ENCODE measurements around the gene NLGN4Y.

NLGN4Y gene

GRCh38 chrY:14793104-14793503, 268.8 kb downstream of the NLGN4Y start:
- no peak for ATAC-seq
- TF ChIP-seq CSDC2 (CRISPR knock-in tag; IDR thresholded peaks at IDR 0.05), result no peak
- TF ChIP-seq ZNF565 (CRISPR knock-in tag; conservative IDR thresholded peaks at IDR 0.05; ENCODE audit: low read depth), result no peak

- no peak for TF ChIP-seq BACH2 (CRISPR knock-in tag; IDR thresholded peaks at IDR 0.05; ENCODE audit: borderline replicate concordance)
- no peak for TF ChIP-seq ZNF565 (CRISPR knock-in tag; conservative IDR thresholded peaks at IDR 0.05; ENCODE audit: low read depth)
- TF ChIP-seq, protein P1, sequence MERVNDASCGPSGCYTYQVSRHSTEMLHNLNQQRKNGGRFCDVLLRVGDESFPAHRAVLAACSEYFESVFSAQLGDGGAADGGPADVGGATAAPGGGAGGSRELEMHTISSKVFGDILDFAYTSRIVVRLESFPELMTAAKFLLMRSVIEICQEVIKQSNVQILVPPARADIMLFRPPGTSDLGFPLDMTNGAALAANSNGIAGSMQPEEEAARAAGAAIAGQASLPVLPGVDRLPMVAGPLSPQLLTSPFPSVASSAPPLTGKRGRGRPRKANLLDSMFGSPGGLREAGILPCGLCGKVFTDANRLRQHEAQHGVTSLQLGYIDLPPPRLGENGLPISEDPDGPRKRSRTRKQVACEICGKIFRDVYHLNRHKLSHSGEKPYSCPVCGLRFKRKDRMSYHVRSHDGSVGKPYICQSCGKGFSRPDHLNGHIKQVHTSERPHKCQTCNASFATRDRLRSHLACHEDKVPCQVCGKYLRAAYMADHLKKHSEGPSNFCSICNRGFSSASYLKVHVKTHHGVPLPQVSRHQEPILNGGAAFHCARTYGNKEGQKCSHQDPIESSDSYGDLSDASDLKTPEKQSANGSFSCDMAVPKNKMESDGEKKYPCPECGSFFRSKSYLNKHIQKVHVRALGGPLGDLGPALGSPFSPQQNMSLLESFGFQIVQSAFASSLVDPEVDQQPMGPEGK (CRISPR knock-in tag; IDR thresholded peaks at IDR 0.05; ENCODE audit: borderline replicate concordance), result no peak
- TF ChIP-seq, protein P2, sequence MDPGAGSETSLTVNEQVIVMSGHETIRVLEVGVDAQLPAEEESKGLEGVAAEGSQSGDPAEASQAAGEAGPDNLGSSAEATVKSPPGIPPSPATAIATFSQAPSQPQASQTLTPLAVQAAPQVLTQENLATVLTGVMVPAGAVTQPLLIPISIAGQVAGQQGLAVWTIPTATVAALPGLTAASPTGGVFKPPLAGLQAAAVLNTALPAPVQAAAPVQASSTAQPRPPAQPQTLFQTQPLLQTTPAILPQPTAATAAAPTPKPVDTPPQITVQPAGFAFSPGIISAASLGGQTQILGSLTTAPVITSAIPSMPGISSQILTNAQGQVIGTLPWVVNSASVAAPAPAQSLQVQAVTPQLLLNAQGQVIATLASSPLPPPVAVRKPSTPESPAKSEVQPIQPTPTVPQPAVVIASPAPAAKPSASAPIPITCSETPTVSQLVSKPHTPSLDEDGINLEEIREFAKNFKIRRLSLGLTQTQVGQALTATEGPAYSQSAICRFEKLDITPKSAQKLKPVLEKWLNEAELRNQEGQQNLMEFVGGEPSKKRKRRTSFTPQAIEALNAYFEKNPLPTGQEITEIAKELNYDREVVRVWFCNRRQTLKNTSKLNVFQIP (CRISPR knock-in tag; IDR thresholded peaks at IDR 0.05; ENCODE audit: borderline replicate concordance, low read depth), result no peak
- no peak for ATAC-seq
Observed at GRCh38 chrY:14793674-14794073, 269.3 kb downstream of the NLGN4Y start.

DNA sequence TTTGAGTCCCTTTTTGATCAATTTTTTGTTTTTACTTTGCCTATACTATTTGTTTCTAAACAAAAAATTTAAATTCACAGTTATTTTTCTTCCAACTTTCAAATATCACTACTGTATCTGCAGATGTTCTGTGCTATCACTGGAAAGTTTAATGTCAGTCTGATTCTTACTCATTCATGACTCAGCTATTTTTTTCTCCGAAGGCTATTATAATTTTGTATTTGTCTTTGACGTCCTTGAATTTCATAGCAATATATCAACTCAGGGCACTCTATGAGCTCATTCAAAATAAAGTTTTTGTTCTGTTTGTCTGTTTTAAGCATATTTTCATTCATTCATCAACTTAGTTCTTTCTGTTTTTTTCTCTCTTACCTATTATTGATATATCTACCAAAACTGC, 273.7 kb downstream of the NLGN4Y start:
- no peak for TF ChIP-seq ZNF565 (CRISPR knock-in tag; conservative IDR thresholded peaks at IDR 0.05; ENCODE audit: low read depth)
- no peak for TF ChIP-seq ZNF8 (CRISPR knock-in tag; IDR thresholded peaks at IDR 0.05)
- TF ChIP-seq CSDC2 (CRISPR knock-in tag; IDR thresholded peaks at IDR 0.05), result no peak
- no peak for TF ChIP-seq ISL1 (CRISPR knock-in tag; IDR thresholded peaks at IDR 0.05)
- TF ChIP-seq ZNF70 (CRISPR knock-in tag; IDR thresholded peaks at IDR 0.05), result no peak
- TF ChIP-seq GLIS3 (CRISPR knock-in tag; IDR thresholded peaks at IDR 0.05), result no peak
- no peak for TF ChIP-seq CSRNP3 (CRISPR knock-in tag; IDR thresholded peaks at IDR 0.05)
- no peak for TF ChIP-seq ESRRG (CRISPR knock-in tag; IDR thresholded peaks at IDR 0.05)
- TF ChIP-seq TOX (CRISPR knock-in tag; IDR thresholded peaks at IDR 0.05; ENCODE audit: borderline replicate concordance), result no peak
- no peak for TF ChIP-seq PPARA (CRISPR knock-in tag; IDR thresholded peaks at IDR 0.05; ENCODE audit: borderline replicate concordance)
- no peak for TF ChIP-seq OSR1 (CRISPR knock-in tag; IDR thresholded peaks at IDR 0.05)
- no peak for TF ChIP-seq ZFP30 (CRISPR knock-in tag; IDR thresholded peaks at IDR 0.05)
- TF ChIP-seq, protein P2 (CRISPR knock-in tag; IDR thresholded peaks at IDR 0.05; ENCODE audit: borderline replicate concordance, low read depth), result no peak
- no peak for TF ChIP-seq ZC3H10 (CRISPR knock-in tag; IDR thresholded peaks at IDR 0.05)
- ATAC-seq, result no peak

GRCh38 chrY:14801096-14801495, 276.8 kb downstream of the NLGN4Y start:
- no peak for TF ChIP-seq ZNF70 (CRISPR knock-in tag; IDR thresholded peaks at IDR 0.05)
- ATAC-seq, result no peak

DNA sequence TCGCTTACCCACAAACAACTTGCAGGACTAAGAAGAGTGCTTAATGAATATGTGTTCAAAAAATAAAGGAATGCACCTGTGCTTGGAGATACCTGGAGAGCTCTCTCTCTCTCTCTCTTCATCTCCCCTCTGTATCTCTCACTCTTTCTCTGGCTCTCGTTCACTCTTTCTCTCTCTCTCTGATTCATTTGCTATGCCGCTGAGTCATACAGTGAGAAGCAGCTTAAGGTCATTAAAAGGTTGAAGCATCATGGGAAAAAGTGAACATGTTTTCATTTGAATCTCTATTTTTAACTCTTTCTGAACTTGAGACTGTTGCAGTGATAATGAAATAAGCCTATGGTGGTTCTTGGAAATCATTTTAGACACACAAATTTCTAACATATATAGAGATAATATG, 277.8 kb downstream of the NLGN4Y start:
- no peak for ATAC-seq
- no peak for TF ChIP-seq ZFP30 (CRISPR knock-in tag; IDR thresholded peaks at IDR 0.05)

- no peak for ATAC-seq
- TF ChIP-seq ZFP3 (CRISPR knock-in tag; IDR thresholded peaks at IDR 0.05), result no peak
- TF ChIP-seq ESRRG (CRISPR knock-in tag; IDR thresholded peaks at IDR 0.05), result no peak
- no peak for TF ChIP-seq CSDC2 (CRISPR knock-in tag; IDR thresholded peaks at IDR 0.05)
Observed at GRCh38 chrY:14804041-14804440, 279.7 kb downstream of the NLGN4Y start.

DNA sequence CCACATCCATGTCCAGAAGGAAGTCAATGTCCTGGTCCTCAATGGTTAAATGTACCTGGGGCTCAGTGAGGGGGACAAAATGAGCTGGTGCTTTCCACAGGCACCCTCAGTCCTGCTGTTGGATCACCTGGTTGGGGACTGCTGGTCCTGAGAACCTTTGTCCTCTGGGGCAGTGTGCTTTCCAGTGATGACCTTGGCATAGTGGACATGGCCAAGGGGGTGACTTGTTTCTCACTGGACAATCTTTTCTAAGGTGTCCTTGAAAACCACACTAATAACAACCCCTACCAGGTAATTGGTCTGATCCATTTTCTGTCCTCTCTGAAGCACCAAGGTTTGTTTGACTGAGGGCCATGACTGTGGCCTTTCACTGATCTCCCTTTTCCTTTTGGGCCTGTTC, 294.1 kb downstream of the NLGN4Y start:
- no peak for ATAC-seq
- TF ChIP-seq, protein P2 (CRISPR knock-in tag; IDR thresholded peaks at IDR 0.05; ENCODE audit: borderline replicate concordance, low read depth), result no peak
- no peak for TF ChIP-seq ZNF8 (CRISPR knock-in tag; IDR thresholded peaks at IDR 0.05)
- TF ChIP-seq ZFP30 (CRISPR knock-in tag; IDR thresholded peaks at IDR 0.05), result no peak
- no peak for TF ChIP-seq RARB (CRISPR knock-in tag; IDR thresholded peaks at IDR 0.05)
- TF ChIP-seq GLIS3 (CRISPR knock-in tag; IDR thresholded peaks at IDR 0.05), result no peak
- TF ChIP-seq, protein P3, sequence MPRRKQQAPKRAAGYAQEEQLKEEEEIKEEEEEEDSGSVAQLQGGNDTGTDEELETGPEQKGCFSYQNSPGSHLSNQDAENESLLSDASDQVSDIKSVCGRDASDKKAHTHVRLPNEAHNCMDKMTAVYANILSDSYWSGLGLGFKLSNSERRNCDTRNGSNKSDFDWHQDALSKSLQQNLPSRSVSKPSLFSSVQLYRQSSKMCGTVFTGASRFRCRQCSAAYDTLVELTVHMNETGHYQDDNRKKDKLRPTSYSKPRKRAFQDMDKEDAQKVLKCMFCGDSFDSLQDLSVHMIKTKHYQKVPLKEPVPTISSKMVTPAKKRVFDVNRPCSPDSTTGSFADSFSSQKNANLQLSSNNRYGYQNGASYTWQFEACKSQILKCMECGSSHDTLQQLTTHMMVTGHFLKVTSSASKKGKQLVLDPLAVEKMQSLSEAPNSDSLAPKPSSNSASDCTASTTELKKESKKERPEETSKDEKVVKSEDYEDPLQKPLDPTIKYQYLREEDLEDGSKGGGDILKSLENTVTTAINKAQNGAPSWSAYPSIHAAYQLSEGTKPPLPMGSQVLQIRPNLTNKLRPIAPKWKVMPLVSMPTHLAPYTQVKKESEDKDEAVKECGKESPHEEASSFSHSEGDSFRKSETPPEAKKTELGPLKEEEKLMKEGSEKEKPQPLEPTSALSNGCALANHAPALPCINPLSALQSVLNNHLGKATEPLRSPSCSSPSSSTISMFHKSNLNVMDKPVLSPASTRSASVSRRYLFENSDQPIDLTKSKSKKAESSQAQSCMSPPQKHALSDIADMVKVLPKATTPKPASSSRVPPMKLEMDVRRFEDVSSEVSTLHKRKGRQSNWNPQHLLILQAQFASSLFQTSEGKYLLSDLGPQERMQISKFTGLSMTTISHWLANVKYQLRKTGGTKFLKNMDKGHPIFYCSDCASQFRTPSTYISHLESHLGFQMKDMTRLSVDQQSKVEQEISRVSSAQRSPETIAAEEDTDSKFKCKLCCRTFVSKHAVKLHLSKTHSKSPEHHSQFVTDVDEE (CRISPR knock-in tag; IDR thresholded peaks at IDR 0.05), result no peak
- TF ChIP-seq SNAI2 (CRISPR knock-in tag; IDR thresholded peaks at IDR 0.05), result no peak
- TF ChIP-seq ISL1 (CRISPR knock-in tag; IDR thresholded peaks at IDR 0.05), result no peak
- TF ChIP-seq BACH2 (CRISPR knock-in tag; IDR thresholded peaks at IDR 0.05; ENCODE audit: borderline replicate concordance), result no peak
- TF ChIP-seq ESRRG (CRISPR knock-in tag; IDR thresholded peaks at IDR 0.05), result no peak

Measured in SK-N-SH treated with all-trans-retinoic acid at 6 μM for 48 hours (cell line).